SH-SY5Y (cell line): ENCODE measurements around the gene UBE2N.

Experiments used
- GATA2 ChIP-seq: IDR thresholded peaks from 2 replicates; pipeline ENCODE4 v1.6.1; 2011; ENCODE audit warnings: mild to moderate bottlenecking, low read depth, low read length
- GATA3 ChIP-seq: IDR thresholded peaks from 2 replicates; pipeline ENCODE4 v1.6.1; 2011; ENCODE audit warnings: low read depth, mild to moderate bottlenecking, low read length, moderate library complexity

UBE2N gene

GRCh38 chr12:93430280-93430679 lies 11.5 kb downstream of the UBE2N start:
- no peak for TF ChIP-seq GATA2
- no peak for TF ChIP-seq GATA3

DNA sequence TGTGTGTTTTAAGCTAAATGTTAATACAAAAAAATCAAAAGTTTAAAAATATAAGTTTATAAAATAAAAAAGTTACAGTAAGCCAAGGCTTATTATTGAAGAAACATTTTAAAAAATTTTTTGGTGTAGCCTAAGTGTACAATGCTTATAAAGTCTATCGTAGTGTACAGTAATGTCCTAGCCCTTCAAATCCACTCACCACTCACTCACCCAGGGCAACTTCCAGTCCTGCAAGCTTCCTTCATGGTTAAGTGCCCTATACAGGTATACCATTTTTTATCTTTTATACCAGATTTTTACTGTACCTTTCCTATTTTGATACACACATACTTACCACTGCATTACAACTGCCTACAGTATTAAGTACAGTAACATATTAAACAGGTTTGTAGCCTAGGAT lies 11.9 kb downstream of the UBE2N start:
- TF ChIP-seq GATA3 (no peak), GATA2 (no peak)

DNA sequence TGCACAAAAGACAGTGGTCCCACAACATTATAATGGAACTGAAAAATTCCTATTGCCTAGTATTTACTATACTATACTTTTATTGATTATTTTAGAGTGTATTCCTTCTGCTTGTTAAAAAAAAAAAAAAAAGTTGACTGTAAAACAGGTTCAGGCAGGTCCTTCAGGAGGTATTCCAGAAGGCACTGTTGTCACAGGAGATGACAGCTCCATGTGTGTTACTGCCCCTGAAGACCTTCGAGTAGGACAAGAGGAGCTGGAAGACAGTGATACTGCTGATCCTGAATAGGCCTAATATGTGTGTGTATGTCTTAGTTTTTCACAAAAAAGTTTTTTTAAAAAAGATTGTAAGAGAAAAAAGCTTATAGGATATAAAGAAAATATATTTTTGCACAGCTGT lies 12.3 kb downstream of the UBE2N start:
- no peak for TF ChIP-seq GATA2
- TF ChIP-seq GATA3, result no peak

DNA sequence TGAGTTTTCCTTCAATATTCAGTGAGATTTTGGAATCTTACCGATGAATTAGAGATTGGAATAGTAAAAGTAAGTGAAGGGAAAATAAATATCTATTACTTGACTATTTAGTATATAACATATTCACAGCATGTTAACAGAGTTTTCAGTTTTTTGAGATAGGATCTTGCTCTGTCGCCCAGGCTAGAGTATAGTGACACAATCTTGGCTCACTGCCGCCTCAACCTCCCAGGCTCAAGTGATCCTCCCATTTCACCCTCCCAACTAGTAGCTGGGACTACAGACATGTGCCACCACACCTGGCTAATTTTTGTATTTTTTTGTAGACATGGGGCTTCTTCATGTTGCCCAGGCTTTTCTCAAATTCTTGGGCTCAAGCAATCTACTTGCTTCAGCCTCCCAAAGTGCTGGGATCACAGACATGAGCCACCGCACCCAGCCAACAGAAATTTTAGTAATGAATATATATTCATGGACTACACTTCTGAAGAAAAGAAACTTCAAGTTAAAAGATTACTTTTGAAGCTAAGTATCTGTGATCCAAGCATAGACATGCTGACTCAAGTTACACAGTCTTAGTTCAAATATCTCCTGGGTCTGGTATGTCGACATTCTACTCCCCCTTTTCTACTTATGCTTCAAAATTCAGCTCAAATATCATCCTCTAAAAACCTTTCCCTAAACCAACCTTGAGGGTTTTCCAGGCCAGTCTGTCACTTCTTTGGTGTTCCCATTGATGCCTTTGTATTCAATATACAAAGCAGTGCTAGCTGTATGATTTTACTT lies 13.8 kb downstream of the UBE2N start:
- no peak for TF ChIP-seq GATA3
- TF ChIP-seq GATA2, result no peak

DNA sequence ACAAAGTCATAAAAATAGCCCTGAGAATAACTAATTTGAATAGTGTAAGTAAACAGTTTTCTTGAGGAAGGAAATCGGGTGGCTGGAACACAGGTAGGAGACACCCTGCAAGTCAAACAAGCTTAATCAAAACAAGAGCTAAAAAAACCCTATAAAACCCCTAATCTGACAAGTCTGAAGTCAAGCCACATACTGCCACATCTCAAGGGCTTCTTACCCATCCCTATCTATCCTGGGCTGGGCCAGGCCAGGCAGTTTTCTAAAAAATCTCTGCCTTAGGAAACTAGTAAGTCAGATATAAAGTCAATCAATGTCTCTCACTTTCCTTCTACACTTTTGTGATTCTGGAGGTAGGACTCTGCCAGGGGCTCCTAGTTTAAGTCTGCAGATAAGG lies 15.3 kb downstream of the UBE2N start:
- TF ChIP-seq GATA3, result no peak
- TF ChIP-seq GATA2, result no peak

- no peak for TF ChIP-seq GATA2
- no peak for TF ChIP-seq GATA3
Observed at GRCh38 chr12:93425736-93426411, 15.9 kb downstream of the UBE2N start.

DNA sequence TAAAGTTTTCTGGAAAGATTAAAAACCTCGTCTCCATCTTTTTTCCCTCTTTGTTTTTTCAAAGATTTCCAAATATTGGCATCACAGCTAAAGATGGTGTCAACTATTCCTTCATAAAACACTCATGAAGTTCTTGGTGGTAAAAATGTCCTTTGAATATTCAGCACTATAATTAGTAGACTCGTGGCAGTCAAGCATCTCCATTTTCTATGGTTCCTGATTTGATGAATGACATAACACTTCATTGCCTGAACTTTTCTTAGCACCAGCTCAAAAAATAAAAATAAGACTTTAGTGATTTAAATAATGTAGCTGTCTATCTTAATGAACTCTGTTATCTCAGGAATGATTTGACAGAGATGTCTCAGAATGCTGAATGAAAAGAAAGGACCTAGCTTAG lies 19.7 kb downstream of the UBE2N start:
- no peak for TF ChIP-seq GATA3
- TF ChIP-seq GATA2, result no peak

DNA sequence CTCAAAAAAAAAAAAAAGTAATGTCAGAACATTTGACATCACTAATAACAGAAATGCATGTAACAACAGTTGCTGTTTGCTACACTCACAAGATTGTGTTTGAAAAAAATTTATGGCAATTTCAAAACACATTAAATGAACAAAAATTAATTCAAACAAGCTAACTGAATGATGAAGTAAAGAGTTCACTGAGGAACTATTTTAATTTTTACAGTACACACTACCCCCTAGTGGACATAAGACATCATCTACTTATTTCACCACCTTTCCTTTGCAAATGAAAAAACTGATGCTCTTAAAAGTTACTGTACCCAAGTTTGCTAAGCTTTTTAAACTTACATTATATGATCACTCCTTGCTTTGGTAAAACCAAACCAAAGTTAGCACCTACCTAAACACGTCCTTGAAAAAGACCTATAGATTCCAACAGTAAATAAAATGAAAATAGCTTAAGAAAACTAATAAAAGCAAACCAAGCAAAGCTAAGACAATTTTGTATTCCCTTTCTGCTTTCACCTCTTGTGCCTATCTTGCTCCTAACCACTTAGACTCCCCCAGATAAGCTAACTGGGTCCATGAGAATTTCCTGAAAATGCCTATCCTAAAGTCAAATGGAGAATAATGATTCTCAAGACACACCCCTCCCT lies 22.2 kb downstream of the UBE2N start:
- TF ChIP-seq GATA3 (no peak), GATA2 (no peak)

GRCh38 chr12:93417967-93418480 lies 23.7 kb downstream of the UBE2N start:
- TF ChIP-seq GATA3 (no peak), GATA2 (no peak)

GRCh38 chr12:93415723-93416464 lies 25.9 kb downstream of the UBE2N start:
- no peak for TF ChIP-seq GATA3
- TF ChIP-seq GATA2, result no peak

- no peak for TF ChIP-seq GATA2
Observed at GRCh38 chr12:93413064-93413463, 28.7 kb downstream of the UBE2N start.

- no peak for TF ChIP-seq GATA3
- TF ChIP-seq GATA2, result no peak
Observed at GRCh38 chr12:93408813-93409212, 32.9 kb downstream of the UBE2N start.

DNA sequence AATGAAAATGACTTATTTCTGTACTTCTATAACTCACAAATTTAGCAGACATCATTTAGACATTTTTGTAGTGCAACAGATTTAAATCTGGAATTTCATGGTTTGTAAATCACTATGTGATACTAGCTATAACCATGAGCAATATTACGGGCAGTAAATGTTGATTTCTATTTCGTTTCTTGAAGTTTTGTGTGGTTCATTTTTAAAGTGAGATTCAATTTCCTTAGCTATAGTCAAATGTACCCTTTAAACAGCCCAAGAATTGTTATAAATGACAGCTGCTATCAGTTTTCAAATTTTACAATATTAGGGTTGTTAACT lies 33.8 kb downstream of the UBE2N start:
- TF ChIP-seq GATA3 (no peak), GATA2 (no peak)

DNA sequence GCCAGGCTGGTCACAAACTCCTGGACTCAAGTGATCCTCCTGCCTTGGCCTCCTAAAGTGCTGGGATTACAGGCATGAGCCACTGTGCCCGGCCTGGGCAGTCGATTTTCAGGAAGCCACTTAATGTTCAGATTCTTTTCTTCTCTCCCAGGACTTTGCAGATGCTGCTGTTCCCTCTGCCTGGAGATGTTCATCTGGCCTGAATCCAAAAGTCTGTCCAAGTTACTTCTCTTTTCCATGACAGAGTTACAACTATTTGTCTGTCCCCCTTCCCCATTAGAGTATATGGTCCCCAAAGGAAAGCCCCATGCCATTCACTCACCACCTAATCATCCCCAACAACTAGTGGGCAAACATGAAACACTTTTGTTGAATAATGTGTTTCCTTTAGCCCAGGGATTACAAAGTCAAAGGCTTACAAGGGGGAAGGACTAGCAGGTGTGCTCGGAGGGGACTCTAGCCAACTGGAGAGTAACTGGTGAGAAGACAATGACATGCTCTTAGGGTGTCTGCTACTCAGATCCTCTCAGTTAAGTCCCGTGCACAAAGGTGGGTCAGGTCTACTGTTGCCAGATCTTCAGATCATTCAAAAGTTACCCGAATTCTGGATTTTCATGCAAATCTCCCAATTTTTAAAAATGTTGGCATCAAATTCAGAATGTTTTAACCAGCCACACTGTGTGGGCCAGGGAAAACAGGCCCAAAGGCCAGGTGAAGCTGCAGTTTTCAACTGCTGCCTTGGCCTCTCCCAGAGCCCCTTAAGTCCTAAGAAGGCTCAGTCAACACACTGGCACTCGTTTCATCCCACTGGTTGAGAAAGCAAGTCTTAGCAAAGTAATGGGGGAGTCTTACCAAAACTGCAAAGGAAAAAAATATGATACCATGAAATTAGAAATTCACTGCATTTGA lies 34.4 kb downstream of the UBE2N start:
- no peak for TF ChIP-seq GATA3
- no peak for TF ChIP-seq GATA2
